ENCODE data around the gene LRGUK. TPM values are rescaled to one million over a fixed set of nuclear protein-coding genes. Genes with fewer than 3 reads are reported as not detected.

The LRGUK gene
- total and polyA plus RNA-seq, 2 of the 8 experiments (the other 6 are each of a cell fraction or from before 2014, with no cell fraction given) = 1.5 to 3.6 TPM

GRCh38 chr7:134140889-134141867 is 14.0 kb downstream of the LRGUK start (continued):
- TF ChIP-seq CHD1 (IDR thresholded peaks at IDR 0.05; ENCODE audit: low read depth, low read length) (no peak), MAX (IDR thresholded peaks at IDR 0.05) (peak; percentile 91)
